Mucosa of descending colon (tissue), 3 donors: ENCODE results near the gene RB1. TPM values are rescaled to one million over a fixed set of nuclear protein-coding genes. Genes with fewer than 3 reads are reported as not detected.

Source experiments
- ATAC-seq: fragments of 200-7000 bp; cut with Tn5 transposase; one replicate; pipeline ENCODE4 v1.9.1; 2020; ENCODE audit warnings: mild to moderate bottlenecking, moderate library complexity
- DNase-seq, 3 donors: peaks; one replicate each; pipeline ENCODE4 v3.0.0-alpha.2; 2020
- H3K36me3 ChIP-seq: fragments of 200-600 bp; one replicate; pipeline ENCODE4 v1.8.0; 2021; ENCODE audit warnings: low read depth, mild to moderate bottlenecking
- H3K4me1 ChIP-seq: fragments of 200-600 bp; one replicate; pipeline ENCODE4 v1.8.0; 2021; ENCODE audit warnings: low read depth, mild to moderate bottlenecking
- H3K4me3 ChIP-seq: fragments of 200-600 bp; one replicate; pipeline ENCODE4 v1.8.0; 2021; ENCODE audit warnings: mild to moderate bottlenecking
- H3K9me3 ChIP-seq: fragments of 200-600 bp; one replicate; pipeline ENCODE4 v1.8.0; 2021; ENCODE audit warnings: mild to moderate bottlenecking
- CTCF ChIP-seq: fragments of 200-600 bp; IDR thresholded peaks from one replicate; pipeline ENCODE4 v1.8.0; 2022; ENCODE audit warnings: antibody characterized with exemption, mild to moderate bottlenecking
- intact Hi-C, 2 donors: fragments of 100-400 bp; cut with DNase I in 1 of 2; cut with micrococcal nuclease in 1 of 2; formaldehyde crosslinking; loops; one replicate each; pipeline versions ENCODE4 v1.11.0 to v1.11.1; 2022; cut with DNase I, micrococcal nuclease
- total RNA-seq, 3 donors: library from RNA; stranded (reverse); fragmentation: NEBNext Ultra II Directional in 2 of 3; extraction: Animal tissue kit (Norgen Biotek cat#: 25700) in 2 of 3; gene quantifications; one replicate each; pipeline versions ENCODE4 v1.2.1 to v1.2.4, GENCODE V29; 2021 to 2023
- donor health status: DM: no; HTN: no; CAD: no; lungs with moderate emphysema.
- donor health status: DM: no; HTN: no; CAD: no.
- donor health status: DM: no; HTN: yes; CAD: no.

Gene RB1
- total RNA-seq, 3 donors from 2014 or later = 23.4 to 30.0 (median 29.3) TPM

- peak in 2 of 3 donors; percentile 19 to 37 for DNase-seq
These were observed 16.2 kb downstream of the RB1 start for GRCh38 chr13:48319531-48320398.

GRCh38 chr13:48320399-48320790 lies 16.8 kb downstream of the RB1 start:
- intact Hi-C loops = no loop called here
- Histone ChIP-seq H3K4me3 (no peak overlapping the region), H3K9me3 (no peaks in the 10 kb centered on the region), H3K36me3 (no peaks in the 10 kb centered on the region), H3K4me1 (peaks cover 2% of the 10 kb centered on the region)
- no peak for TF ChIP-seq CTCF
- DNase-seq (peak in 1 of 3 donors; percentile 6), ATAC-seq (peak; percentile 29)

More at GRCh38 chr13:48319531-48320398, 16.2 kb downstream of the RB1 start:
- Histone ChIP-seq H3K9me3 (no peaks in the 10 kb centered on the region), H3K4me1 (peaks cover 2% of the 10 kb centered on the region), H3K4me3 (no peak overlapping the region), H3K36me3 (no peaks in the 10 kb centered on the region)
- ATAC-seq = peak; percentile 66
- TF ChIP-seq CTCF = no peak
- intact Hi-C loops = no loop called here

- no peak overlapping the region for H3K4me3 ChIP-seq
- DNase-seq (peak in 2 of 3 donors; percentile 4 to 31), ATAC-seq (no peak)
- TF ChIP-seq CTCF = no peak
- intact Hi-C loops = no loop called here
- no peaks in the 10 kb centered on the region for H3K9me3 ChIP-seq
- no peaks in the 10 kb centered on the region for H3K36me3 ChIP-seq
- peaks cover 2% of the 10 kb centered on the region for H3K4me1 ChIP-seq
These were observed 17.4 kb downstream of the RB1 start for GRCh38 chr13:48320891-48321510.

GRCh38 chr13:48322294-48322693 lies 18.7 kb downstream of the RB1 start:
- Histone ChIP-seq H3K9me3 (no peaks in the 10 kb centered on the region), H3K4me3 (no peak overlapping the region), H3K36me3 (no peaks in the 10 kb centered on the region), H3K4me1 (peaks cover 2% of the 10 kb centered on the region)
- DNase-seq (no peak), ATAC-seq (no peak)
- no peak for TF ChIP-seq CTCF
- intact Hi-C loops = no loop called here

- no peaks in the 10 kb centered on the region for H3K4me1 ChIP-seq
- DNase-seq = no peak
- no peak overlapping the region for H3K4me3 ChIP-seq
- H3K36me3 ChIP-seq = no peaks in the 10 kb centered on the region
- peaks cover 3% of the 10 kb centered on the region for H3K9me3 ChIP-seq
- no peak for TF ChIP-seq CTCF
- ATAC-seq = no peak
- intact Hi-C loops = loop anchor here (10.0 kb wide), 1 partner anchor 251 kb away; no protein-coding TSS in a partner anchor
These were observed 30.4 kb downstream of the RB1 start for GRCh38 chr13:48333976-48334375.
